Activated naive CD8-positive, alpha-beta T cell treated with anti-CD3 and anti-CD28 coated beads, Interleukin-2, amount 10 ng/mL, durations not matched to agents 7 days and 5 days (primary cell): ENCODE measurements around the gene LRRC71. TPM values are rescaled to one million over a fixed set of nuclear protein-coding genes. Genes with fewer than 3 reads are reported as not detected.
A peak's percentile ranks its signal among the peaks of the same experiment; 100 is the strongest.
"Not testable (repeated sequence)": the region's sequence is repeated elsewhere in the genome, so short reads cannot be mapped to it uniquely, and the experiment has no call there.

ENCODE experiments used
- ATAC-seq: fragments of 150-1000 bp; cut with Tn5 transposase; one replicate; pipeline ENCODE4 v1.10.0; 2021; ENCODE audit warnings: low read depth, moderate library complexity
- POLR2A ChIA-PET: fragments of 350-600 bp; sonication (Branson Sonifier 250); formaldehyde crosslinking; loops from one replicate; lab custom pipeline; 2021; ENCODE audit warnings: antibody characterized with exemption; lab: Charles Lee
- DNase-seq: peaks from one replicate; pipeline ENCODE4 v3.0.0; 2021
- H3K27ac Mint-ChIP-seq: one replicate; pipeline ENCODE4 v1.8.0; 2022; ENCODE audit warnings: mild to moderate bottlenecking, mixed read lengths
- H3K27me3 Mint-ChIP-seq: one replicate; pipeline ENCODE4 v1.8.0; 2022; ENCODE audit warnings: mild to moderate bottlenecking, moderate library complexity, mixed read lengths
- H3K36me3 Mint-ChIP-seq: one replicate; pipeline ENCODE4 v1.8.0; 2021; ENCODE audit warnings: mild to moderate bottlenecking, mixed read lengths
- H3K4me1 Mint-ChIP-seq: one replicate; pipeline ENCODE4 v1.8.0; 2021; ENCODE audit warnings: mixed read lengths
- H3K4me3 Mint-ChIP-seq: one replicate; pipeline ENCODE4 v1.8.0; 2022; ENCODE audit warnings: mild to moderate bottlenecking, moderate library complexity, mixed read lengths
- H3K9me3 Mint-ChIP-seq: one replicate; pipeline ENCODE4 v1.8.0; 2021; ENCODE audit warnings: mixed read lengths
- total RNA-seq, 2 experiments: library from RNA; stranded (reverse); gene quantifications; one replicate each; pipeline ENCODE4 v1.2.3, GENCODE V29; 2021

Gene LRRC71
- total RNA-seq, 2 experiments from 2014 or later, result not detected

- Mint-ChIP-seq H3K4me1 (peaks cover 1% of the 10 kb centered on the region), H3K4me3 (no peak overlapping the region), H3K27ac (no peak overlapping the region), H3K36me3 (no peaks in the 10 kb centered on the region), H3K9me3 (no peaks in the 10 kb centered on the region), H3K27me3 (peaks cover 44% of the 10 kb centered on the region)
- POLR2A ChIA-PET, result no interaction called here
- ATAC-seq (no peak), DNase-seq (no peak)
These were observed 6.0 kb upstream of the LRRC71 start for GRCh38 chr1:156914440-156914856.

DNA sequence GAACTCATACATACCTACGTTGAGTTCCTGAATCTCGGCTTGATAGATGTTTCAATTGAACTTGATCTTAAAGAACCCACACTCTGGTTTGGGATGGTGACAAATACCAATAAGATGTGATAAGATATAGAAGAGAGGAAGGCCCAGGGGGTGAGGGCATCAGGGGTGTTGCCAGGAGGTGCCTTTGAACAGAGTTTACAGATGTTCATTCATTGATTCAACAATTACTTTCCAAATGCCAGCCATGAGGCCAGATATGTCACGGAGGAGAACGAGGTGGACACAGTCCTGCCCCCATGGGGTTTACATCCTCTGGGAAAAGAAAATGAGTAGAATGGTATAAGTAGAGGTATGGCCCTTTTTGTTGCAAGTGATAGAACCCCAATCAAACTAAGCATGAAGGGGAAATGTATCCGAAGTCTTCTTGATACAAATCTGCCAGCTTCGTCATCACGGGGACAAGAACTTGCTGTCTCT is 659 bp downstream of the LRRC71 start:
- Mint-ChIP-seq H3K27me3 (peaks cover 83% of the 10 kb centered on the region), H3K36me3 (no peaks in the 10 kb centered on the region), H3K4me3 (no peak overlapping the region), H3K9me3 (no peaks in the 10 kb centered on the region), H3K27ac (no peak overlapping the region), H3K4me1 (peaks cover 7% of the 10 kb centered on the region)
- ATAC-seq (no peak), DNase-seq (no peak)
- POLR2A ChIA-PET, result interaction anchor here (0.5 kb wide), 1 partner anchor 28 kb away, joined by 4 read pairs; no protein-coding TSS in a partner anchor

GRCh38 chr1:156922986-156923669 is 2.7 kb downstream of the LRRC71 start:
- no peak overlapping the region for H3K4me3 Mint-ChIP-seq
- H3K27me3 Mint-ChIP-seq, result peaks cover 87% of the 10 kb centered on the region

GRCh38 chr1:156923670-156924477 is 3.4 kb downstream of the LRRC71 start:
- Mint-ChIP-seq H3K9me3 (no peaks in the 10 kb centered on the region), H3K27ac (no peak overlapping the region), H3K36me3 (no peaks in the 10 kb centered on the region), H3K4me1 (peaks cover 18% of the 10 kb centered on the region), H3K4me3 (no peak overlapping the region), H3K27me3 (peaks cover 88% of the 10 kb centered on the region)
- POLR2A ChIA-PET, result interaction anchor here (0.6 to 0.9 kb wide), 2 partner anchors 14 to 101 kb away, joined by 4 to 5 read pairs; no protein-coding TSS in a partner anchor
- ATAC-seq (no peak), DNase-seq (no peak)

More at GRCh38 chr1:156922986-156923669, 2.7 kb downstream of the LRRC71 start:
- no peak for DNase-seq
- Mint-ChIP-seq H3K4me1 (peaks cover 18% of the 10 kb centered on the region), H3K36me3 (no peaks in the 10 kb centered on the region), H3K9me3 (no peaks in the 10 kb centered on the region), H3K27ac (no peak overlapping the region)
- POLR2A ChIA-PET, result interaction anchor here (0.6 to 0.9 kb wide), 2 partner anchors 13 to 101 kb away, joined by 4 to 5 read pairs; no protein-coding TSS in a partner anchor
- no peak for ATAC-seq

GRCh38 chr1:156924478-156925153 is 4.2 kb downstream of the LRRC71 start:
- no peaks in the 10 kb centered on the region for H3K36me3 Mint-ChIP-seq
- H3K27me3 Mint-ChIP-seq, result peaks cover 88% of the 10 kb centered on the region
- no peak for ATAC-seq
- DNase-seq, result no peak
- H3K27ac Mint-ChIP-seq, result no peak overlapping the region
- no peaks in the 10 kb centered on the region for H3K9me3 Mint-ChIP-seq
- POLR2A ChIA-PET, result no interaction called here
- peaks cover 18% of the 10 kb centered on the region for H3K4me1 Mint-ChIP-seq
- no peak overlapping the region for H3K4me3 Mint-ChIP-seq

DNA sequence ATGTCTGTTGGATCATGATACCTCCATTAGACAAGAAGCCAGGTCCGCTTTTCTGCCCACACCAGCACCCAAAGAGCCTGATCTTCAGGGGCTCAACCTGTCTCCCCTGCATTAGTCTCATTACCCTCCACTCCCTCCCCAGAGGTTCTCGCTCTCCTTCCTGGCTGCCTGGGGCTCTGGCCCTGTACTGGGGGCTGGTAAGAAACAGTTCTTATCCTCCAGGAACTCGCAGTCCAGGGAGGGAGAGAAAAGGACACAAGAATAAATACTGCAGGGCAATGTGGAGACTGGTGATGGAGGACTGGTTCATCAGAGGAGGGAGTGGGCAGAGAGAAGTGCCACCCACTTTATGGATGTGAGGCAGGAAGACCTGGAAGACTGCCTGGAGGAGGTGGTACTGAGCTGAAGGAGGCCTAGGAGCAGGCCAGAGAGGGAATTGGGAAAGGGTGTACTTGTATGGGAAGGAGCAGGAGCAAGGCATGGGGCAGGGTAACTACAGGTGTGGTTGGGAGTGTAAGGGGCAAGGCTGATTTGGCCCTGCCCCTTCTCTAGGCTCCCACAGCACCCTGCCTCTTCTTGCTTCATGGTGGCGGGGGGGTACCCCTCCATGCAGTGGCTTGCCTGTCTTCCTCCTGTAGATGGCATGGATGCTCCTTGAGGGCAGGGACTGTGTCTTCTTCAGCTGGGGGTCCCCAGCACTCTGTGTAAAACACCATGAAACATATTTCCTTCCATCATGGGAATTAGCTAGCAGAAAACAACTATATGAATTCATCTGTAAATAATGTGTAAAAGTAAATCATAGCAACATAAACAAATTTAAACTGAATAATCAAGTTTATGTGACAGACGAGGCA is 5.0 kb downstream of the LRRC71 start:
- POLR2A ChIA-PET, result no interaction called here
- no peak for ATAC-seq

DNA sequence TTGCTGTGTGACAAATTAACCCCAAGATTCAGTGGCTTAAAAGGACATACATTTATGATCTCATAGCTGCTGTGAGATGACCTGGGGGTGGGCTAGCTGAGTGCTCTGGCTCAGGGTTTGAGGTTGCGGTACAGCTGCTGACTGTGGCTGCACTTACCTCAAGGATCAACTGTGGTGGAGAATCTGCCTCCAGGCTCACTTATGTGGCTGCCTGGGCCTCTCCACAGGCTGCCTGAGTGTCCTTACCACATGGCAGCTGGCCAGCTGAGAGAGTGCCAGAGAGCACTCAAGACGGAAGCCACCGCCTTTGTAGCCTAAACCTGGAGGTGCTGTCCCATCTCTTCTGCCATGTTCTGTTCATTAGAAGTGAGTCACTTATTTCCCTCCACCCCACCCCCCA is 5.7 kb downstream of the LRRC71 start:
- Mint-ChIP-seq H3K27ac (no peak overlapping the region), H3K36me3 (no peaks in the 10 kb centered on the region), H3K4me3 (no peak overlapping the region), H3K27me3 (peaks cover 88% of the 10 kb centered on the region), H3K9me3 (no peaks in the 10 kb centered on the region), H3K4me1 (peaks cover 21% of the 10 kb centered on the region)
- ATAC-seq (peak; percentile 53), DNase-seq (peak; percentile 60)
- POLR2A ChIA-PET, result no interaction called here

More for the DNA sequence above, 5.0 kb downstream of the LRRC71 start:
- Mint-ChIP-seq H3K4me1 (peaks cover 18% of the 10 kb centered on the region), H3K4me3 (no peak overlapping the region), H3K9me3 (no peaks in the 10 kb centered on the region), H3K27ac (no peak overlapping the region), H3K27me3 (peaks cover 90% of the 10 kb centered on the region), H3K36me3 (no peaks in the 10 kb centered on the region)
- no peak for DNase-seq

DNA sequence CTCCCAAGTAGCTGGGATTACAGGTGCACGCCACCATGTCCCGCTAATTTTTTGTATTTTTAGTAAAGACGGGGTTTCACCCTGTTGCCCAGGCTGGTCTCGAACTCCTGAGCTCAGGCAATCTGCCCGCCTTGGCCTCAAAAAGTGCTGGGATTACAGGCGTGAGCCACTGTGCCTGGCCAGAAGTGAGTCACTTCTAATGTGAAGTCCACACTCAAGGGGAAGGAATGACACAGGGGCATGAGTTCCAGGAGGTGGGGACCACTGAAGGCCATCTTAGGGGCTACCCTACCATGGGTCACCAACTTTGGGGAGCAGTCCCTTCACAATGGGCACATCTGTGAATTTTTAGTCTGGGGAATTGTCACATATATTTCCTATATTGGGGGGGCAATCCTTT is 6.3 kb downstream of the LRRC71 start:
- DNase-seq, POLR2A ChIA-PET, ATAC-seq, H3K27ac Mint-ChIP-seq, H3K36me3 Mint-ChIP-seq, H3K9me3 Mint-ChIP-seq, H3K4me3 Mint-ChIP-seq: not testable (repeated sequence)
- H3K27me3 Mint-ChIP-seq, result peaks cover 84% of the 10 kb centered on the region
- peaks cover 25% of the 10 kb centered on the region for H3K4me1 Mint-ChIP-seq

GRCh38 chr1:156927215-156928042 is 7.0 kb downstream of the LRRC71 start:
- Mint-ChIP-seq H3K27ac (no peak overlapping the region), H3K36me3 (no peaks in the 10 kb centered on the region), H3K9me3 (no peaks in the 10 kb centered on the region), H3K4me3 (peak overlapping the region; percentile 46), H3K27me3 (peaks cover 78% of the 10 kb centered on the region), H3K4me1 (peaks cover 25% of the 10 kb centered on the region)
- peak; percentile 80 for DNase-seq
- peak; percentile 68 for ATAC-seq
- POLR2A ChIA-PET, result interaction anchor here (0.6 kb wide), 1 partner anchor 284 kb away, joined by 5 read pairs; no protein-coding TSS in a partner anchor

DNA sequence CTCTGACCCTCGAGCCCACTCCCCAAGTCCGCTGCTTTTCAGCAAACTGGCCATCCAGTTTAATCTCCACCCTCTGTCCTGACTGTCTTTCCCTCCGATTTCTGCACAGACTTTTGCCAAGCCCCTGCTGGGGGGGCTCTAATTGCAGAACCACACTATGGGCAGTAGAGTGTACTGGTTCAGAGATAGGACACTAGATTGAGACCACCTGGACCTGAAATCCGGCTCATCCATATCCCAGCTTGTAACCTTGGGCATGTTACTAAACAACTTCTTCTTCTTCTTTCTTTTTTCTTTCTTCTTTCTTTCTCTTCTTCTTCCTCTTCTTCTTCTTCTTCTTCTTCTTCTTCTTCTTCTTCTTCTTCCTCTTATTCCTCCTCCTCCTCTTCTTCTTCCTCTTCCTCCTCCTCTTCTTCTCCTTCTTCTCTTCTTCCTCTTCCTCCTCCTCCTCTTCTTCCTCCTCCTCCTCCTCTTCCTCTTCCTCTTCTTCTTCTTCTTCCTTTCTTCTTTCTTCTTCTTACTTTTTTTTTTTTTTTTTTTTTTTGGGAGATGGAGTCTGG is 7.7 kb downstream of the LRRC71 start:
- Mint-ChIP-seq H3K27me3 (peaks cover 76% of the 10 kb centered on the region), H3K4me1 (peaks cover 25% of the 10 kb centered on the region), H3K9me3 (no peaks in the 10 kb centered on the region), H3K36me3 (no peaks in the 10 kb centered on the region), H3K4me3 (peak overlapping the region; percentile 46), H3K27ac (no peak overlapping the region)
- POLR2A ChIA-PET, result interaction anchor here (0.6 kb wide), 1 partner anchor 285 kb away, joined by 5 read pairs; no protein-coding TSS in a partner anchor
- DNase-seq (no peak), ATAC-seq (peak; percentile 3)

- Mint-ChIP-seq H3K27ac (no peak overlapping the region), H3K36me3 (no peaks in the 10 kb centered on the region), H3K4me1 (peaks cover 23% of the 10 kb centered on the region), H3K9me3 (no peaks in the 10 kb centered on the region), H3K4me3 (no peak overlapping the region), H3K27me3 (peaks cover 66% of the 10 kb centered on the region)
- ATAC-seq, result no peak
- DNase-seq, result no peak
- POLR2A ChIA-PET, result no interaction called here
These were observed 9.3 kb downstream of the LRRC71 start for GRCh38 chr1:156929596-156930238.
